Fibroblast of pulmonary artery (primary cell): ENCODE measurements around the gene TMEM253.
A peak's percentile ranks its signal among the peaks of the same experiment; 100 is the strongest.

ENCODE experiments used
- DNase-seq: peaks from one replicate; pipeline ENCODE4 v3.0.0-alpha.2; 2010; ENCODE audit warnings: low read depth
- H3K4me3 ChIP-seq: replicated peaks from 2 replicates; pipeline ENCODE4 v1.5.1; 2011; ENCODE audit warnings: low read depth, mild to moderate bottlenecking, control low read depth, low read length, moderate library complexity
- CTCF ChIP-seq: IDR thresholded peaks from 2 replicates; pipeline ENCODE4 v1.5.1; 2011; ENCODE audit warnings: mild to moderate bottlenecking, control low read depth, low read length, inconsistent platforms; ENCODE audit errors: missing control alignments

The TMEM253 gene

GRCh38 chr14:21090194-21090939 lies 10.5 kb upstream of the TMEM253 start:
- DNase-seq = no peak
- H3K4me3 ChIP-seq = no peak overlapping the region
- peak; percentile 38 for TF ChIP-seq CTCF

GRCh38 chr14:21090940-21091663 lies 9.8 kb upstream of the TMEM253 start:
- DNase-seq = no peak
- no peak for TF ChIP-seq CTCF
- H3K4me3 ChIP-seq = no peak overlapping the region

- H3K4me3 ChIP-seq = no peak overlapping the region
- TF ChIP-seq CTCF = no peak
- DNase-seq = no peak
These were observed 9.0 kb upstream of the TMEM253 start for GRCh38 chr14:21091821-21092272.

- no peak overlapping the region for H3K4me3 ChIP-seq
- TF ChIP-seq CTCF = no peak
- peak; percentile 81 for DNase-seq
These were observed 8.4 kb upstream of the TMEM253 start for GRCh38 chr14:21092273-21093011.

GRCh38 chr14:21093018-21093417 lies 7.8 kb upstream of the TMEM253 start:
- TF ChIP-seq CTCF = no peak
- H3K4me3 ChIP-seq = no peak overlapping the region
- no peak for DNase-seq

- no peak overlapping the region for H3K4me3 ChIP-seq
- TF ChIP-seq CTCF = peak; percentile 44
- no peak for DNase-seq
These were observed 6.8 kb upstream of the TMEM253 start for GRCh38 chr14:21093769-21094681.
